PC-9 (cell line): ENCODE results near the gene DBP. TPM values are rescaled to one million over a fixed set of nuclear protein-coding genes. Genes with fewer than 3 reads are reported as not detected.

Source experiments
- BruUV-seq: library from RNA; stranded (reverse); fragments of 400-500 nt; replicated peaks from 2 replicates; lab custom pipeline; 2021; lab: Mats Ljungman, UMichigan
- CTCF ChIA-PET: fragments of 300-600 bp; sonication (Branson Sonifier 250); formaldehyde crosslinking; loops from one replicate; lab custom pipeline; 2022; ENCODE audit warnings: antibody characterized with exemption; lab: Charles Lee
- POLR2A ChIA-PET: fragments of 300-600 bp; sonication (Branson Sonifier 250); formaldehyde crosslinking; loops from one replicate; lab custom pipeline; 2022; ENCODE audit warnings: antibody characterized with exemption; ENCODE audit not compliant: unreplicated experiment; lab: Charles Lee
- DNase-seq, 2 experiments: peaks; one replicate each; pipeline versions ENCODE4 v3.0.0 to v3.0.0-alpha.2; 2015 to 2022; ENCODE audit warnings: mixed read lengths in 1 of 2
- H2AFZ ChIP-seq: fragments of 200-600 bp; sonication (generic); 2 replicates; pipeline ENCODE4 v1.8.1; 2017; ENCODE audit warnings: antibody characterized with exemption
- H3F3A ChIP-seq: fragments of 200-600 bp; sonication (generic); 2 replicates; pipeline ENCODE4 v1.8.1; 2017; ENCODE audit warnings: antibody characterized with exemption, mild to moderate bottlenecking, low read depth; ENCODE audit not compliant: insufficient read depth
- H3K27ac ChIP-seq: fragments of 200-600 bp; sonication (generic); 2 replicates; pipeline ENCODE4 v1.6.1; 2016; ENCODE audit warnings: mixed run types
- H3K27me3 ChIP-seq: fragments of 200-600 bp; sonication (generic); 2 replicates; pipeline ENCODE4 v1.6.1; 2016; ENCODE audit warnings: low read depth, mixed run types; ENCODE audit not compliant: insufficient read depth
- H3K36me3 ChIP-seq: fragments of 200-600 bp; sonication (generic); 2 replicates; pipeline ENCODE4 v1.6.1; 2016; ENCODE audit warnings: low read depth, mixed run types
- H3K4me1 ChIP-seq: fragments of 200-600 bp; sonication (generic); replicated peaks from 2 replicates; pipeline ENCODE4 v1.6.1; 2016; ENCODE audit warnings: mixed run types; ENCODE audit not compliant: insufficient read depth
- H3K4me2 ChIP-seq: fragments of 200-600 bp; sonication (generic); 2 replicates; pipeline ENCODE4 v1.6.1; 2017; ENCODE audit warnings: mixed run types
- H3K4me3 ChIP-seq: fragments of 200-600 bp; sonication (generic); 2 replicates; pipeline ENCODE4 v1.6.1; 2016; ENCODE audit warnings: mixed run types
- H3K79me2 ChIP-seq: fragments of 200-600 bp; sonication (generic); 2 replicates; pipeline ENCODE4 v1.6.1; 2017; ENCODE audit warnings: low read depth, mixed run types
- H3K9me2 ChIP-seq: fragments of 200-600 bp; sonication (generic); 2 replicates; pipeline ENCODE4 v1.8.1; 2017; ENCODE audit warnings: mild to moderate bottlenecking; ENCODE audit not compliant: insufficient read depth
- H3K9me3 ChIP-seq: fragments of 200-600 bp; sonication (generic); 2 replicates; pipeline ENCODE4 v1.8.1; 2016; ENCODE audit warnings: low read depth; ENCODE audit not compliant: insufficient read depth
- H4K20me1 ChIP-seq: fragments of 200-600 bp; sonication (generic); 2 replicates; pipeline ENCODE4 v1.8.1; 2017; ENCODE audit not compliant: insufficient read depth
- CTCF ChIP-seq: fragments of 200-600 bp; sonication (generic); conservative IDR thresholded peaks from 2 replicates; pipeline ENCODE4 v1.6.1; 2017; ENCODE audit warnings: mixed run types, antibody characterized with exemption, mild to moderate bottlenecking, moderate library complexity
- EZH2 ChIP-seq: fragments of 200-600 bp; sonication (generic); IDR thresholded peaks from 2 replicates; pipeline ENCODE4 v1.8.0; 2017; ENCODE audit warnings: antibody characterized with exemption, low read depth
- intact Hi-C: fragments of 100-400 bp; cut with micrococcal nuclease; formaldehyde crosslinking; loops from one replicate; pipeline ENCODE4 v1.10.0; 2022; ENCODE audit not compliant: unreplicated experiment
- total RNA-seq: library from RNA; stranded (reverse); gene quantifications from 2 replicates; pipeline ENCODE4 v1.2.3, GENCODE V29; 2021

DBP gene
- total RNA-seq, 1 experiment from 2014 or later, result 48.2 TPM

GRCh38 chr19:48664476-48664875 is 27.3 kb upstream of the DBP start:
- no TSS peak for BruUV-seq
- no peaks in the 10 kb centered on the region for H3K79me2 ChIP-seq
- no peaks in the 10 kb centered on the region for H3F3A ChIP-seq
- H3K4me3 ChIP-seq, result no peak overlapping the region
- H3K9me2 ChIP-seq, result no peaks in the 10 kb centered on the region
- no peak overlapping the region for H2AFZ ChIP-seq
- H3K27me3 ChIP-seq, result no peaks in the 10 kb centered on the region
- H3K4me2 ChIP-seq, result no peak overlapping the region
- TF ChIP-seq EZH2 (no peak), CTCF (no peak)
- intact Hi-C loops, result no loop called here
- no peak for DNase-seq
- no peaks in the 10 kb centered on the region for H3K36me3 ChIP-seq
- ChIA-PET CTCF (no interaction called here), POLR2A (no interaction called here)
- H3K9me3 ChIP-seq, result no peaks in the 10 kb centered on the region
- H4K20me1 ChIP-seq, result no peaks in the 10 kb centered on the region
- no peaks in the 10 kb centered on the region for H3K4me1 ChIP-seq
- no peak overlapping the region for H3K27ac ChIP-seq

GRCh38 chr19:48663667-48664066 is 26.5 kb upstream of the DBP start:
- POLR2A ChIA-PET, result no interaction called here
- Histone ChIP-seq H3K36me3 (no peaks in the 10 kb centered on the region), H4K20me1 (no peaks in the 10 kb centered on the region), H3K27me3 (no peaks in the 10 kb centered on the region), H3K79me2 (no peaks in the 10 kb centered on the region), H3K4me1 (no peaks in the 10 kb centered on the region), H3K4me3 (no peak overlapping the region), H3K9me2 (no peaks in the 10 kb centered on the region), H3K4me2 (no peak overlapping the region), H2AFZ (no peak overlapping the region), H3K27ac (no peak overlapping the region), H3K9me3 (no peaks in the 10 kb centered on the region), H3F3A (no peaks in the 10 kb centered on the region; the same call in 1 of the 2 replicates)
- no TSS peak for BruUV-seq
- DNase-seq, result no peak
- CTCF ChIA-PET, result interaction anchor here (0.6 kb wide), 1 partner anchor 32 kb away, joined by 3 read pairs; the partner anchor contains the start of gene FUT2
- TF ChIP-seq EZH2, result no peak
- no peak for TF ChIP-seq CTCF
- intact Hi-C loops, result no loop called here

- POLR2A ChIA-PET, result no interaction called here
- CTCF ChIA-PET, result no interaction called here
Measured at GRCh38 chr19:48661711-48662090, 24.5 kb upstream of the DBP start.

More at GRCh38 chr19:48661711-48662090, 24.5 kb upstream of the DBP start:
- H3K4me1 ChIP-seq, result peaks cover 5% of the 10 kb centered on the region; the same call in 1 of the 2 replicates
- intact Hi-C loops, result no loop called here
- no peak overlapping the region for H3K4me2 ChIP-seq
- H4K20me1 ChIP-seq, result no peaks in the 10 kb centered on the region
- no peak for DNase-seq
- H2AFZ ChIP-seq, result no peak overlapping the region
- no peaks in the 10 kb centered on the region for H3K9me3 ChIP-seq
- H3K9me2 ChIP-seq, result no peaks in the 10 kb centered on the region
- H3K27me3 ChIP-seq, result no peaks in the 10 kb centered on the region
- TF ChIP-seq CTCF, result no peak
- no peak for TF ChIP-seq EZH2
- BruUV-seq, result no TSS peak
- H3F3A ChIP-seq, result peaks cover 11% of the 10 kb centered on the region
- H3K27ac ChIP-seq, result no peak overlapping the region
- H3K4me3 ChIP-seq, result no peak overlapping the region
- no peaks in the 10 kb centered on the region for H3K79me2 ChIP-seq
- no peaks in the 10 kb centered on the region for H3K36me3 ChIP-seq
